HS-5 (cell line): ENCODE results near the gene TOLLIP.
"Not testable (repeated sequence)": the region's sequence is repeated elsewhere in the genome, so short reads cannot be mapped to it uniquely, and the experiment has no call there.

ENCODE experiments used
- DNase-seq: peaks from one replicate; pipeline ENCODE4 v3.0.0-alpha.2; 2012; ENCODE audit warnings: low read depth

TOLLIP gene

DNA sequence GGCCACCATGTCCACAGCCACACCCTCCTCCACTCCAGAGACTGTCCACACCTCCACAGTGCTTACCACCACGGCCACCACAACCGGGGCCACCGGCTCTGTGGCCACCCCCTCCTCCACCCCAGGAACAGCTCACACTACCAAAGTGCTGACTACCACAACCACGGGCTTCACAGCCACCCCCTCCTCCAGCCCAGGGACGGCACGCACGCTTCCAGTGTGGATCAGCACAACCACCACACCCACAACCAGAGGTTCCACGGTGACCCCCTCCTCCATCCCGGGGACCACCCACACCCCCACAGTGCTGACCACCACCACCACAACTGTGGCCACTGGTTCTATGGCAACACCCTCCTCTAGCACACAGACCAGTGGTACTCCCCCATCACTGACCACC, 64.9 kb downstream of the TOLLIP start:
- not testable (repeated sequence) for DNase-seq

DNA sequence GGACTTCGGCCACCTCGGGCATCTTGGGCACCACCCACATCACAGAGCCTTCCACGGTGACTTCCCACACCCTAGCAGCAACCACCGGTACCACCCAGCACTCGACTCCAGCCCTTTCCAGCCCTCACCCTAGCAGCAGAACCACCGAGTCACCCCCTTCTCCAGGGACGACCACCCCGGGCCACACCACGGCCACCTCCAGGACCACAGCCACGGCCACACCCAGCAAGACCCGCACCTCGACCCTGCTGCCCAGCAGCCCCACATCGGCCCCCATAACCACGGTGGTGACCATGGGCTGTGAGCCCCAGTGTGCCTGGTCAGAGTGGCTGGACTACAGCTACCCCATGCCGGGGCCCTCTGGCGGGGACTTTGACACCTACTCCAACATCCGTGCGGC, 65.9 kb downstream of the TOLLIP start:
- DNase-seq, result not testable (repeated sequence)

DNA sequence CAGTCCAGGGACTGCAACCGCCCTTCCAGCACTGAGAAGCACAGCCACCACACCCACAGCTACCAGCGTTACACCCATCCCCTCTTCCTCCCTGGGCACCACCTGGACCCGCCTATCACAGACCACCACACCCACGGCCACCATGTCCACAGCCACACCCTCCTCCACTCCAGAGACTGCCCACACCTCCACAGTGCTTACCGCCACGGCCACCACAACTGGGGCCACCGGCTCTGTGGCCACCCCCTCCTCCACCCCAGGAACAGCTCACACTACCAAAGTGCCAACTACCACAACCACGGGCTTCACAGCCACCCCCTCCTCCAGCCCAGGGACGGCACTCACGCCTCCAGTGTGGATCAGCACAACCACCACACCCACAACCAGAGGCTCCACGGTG, 66.7 kb downstream of the TOLLIP start:
- DNase-seq, result not testable (repeated sequence)

DNA sequence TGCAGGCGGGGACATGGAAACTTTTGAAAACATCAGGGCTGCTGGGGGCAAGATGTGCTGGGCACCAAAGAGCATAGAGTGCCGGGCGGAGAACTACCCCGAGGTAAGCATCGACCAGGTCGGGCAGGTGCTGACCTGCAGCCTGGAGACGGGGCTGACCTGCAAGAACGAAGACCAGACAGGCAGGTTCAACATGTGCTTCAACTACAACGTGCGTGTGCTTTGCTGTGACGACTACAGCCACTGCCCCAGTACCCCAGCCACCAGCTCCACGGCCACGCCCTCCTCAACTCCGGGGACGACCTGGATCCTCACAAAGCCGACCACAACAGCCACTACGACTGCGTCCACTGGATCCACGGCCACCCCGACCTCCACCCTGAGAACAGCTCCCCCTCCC, 67.1 kb downstream of the TOLLIP start:
- DNase-seq, result no peak

DNA sequence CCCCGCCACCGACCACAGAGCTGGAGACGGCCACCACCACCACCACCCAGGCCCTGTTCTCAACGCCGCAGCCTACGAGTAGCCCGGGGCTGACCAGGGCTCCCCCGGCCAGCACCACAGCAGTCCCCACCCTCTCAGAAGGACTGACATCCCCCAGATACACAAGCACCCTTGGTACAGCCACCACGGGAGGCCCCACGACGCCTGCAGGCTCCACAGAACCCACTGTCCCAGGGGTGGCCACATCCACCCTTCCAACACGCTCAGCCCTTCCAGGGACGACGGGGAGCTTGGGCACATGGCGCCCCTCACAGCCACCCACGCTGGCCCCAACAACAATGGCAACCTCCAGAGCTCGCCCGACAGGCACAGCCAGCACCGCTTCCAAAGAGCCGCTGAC, 67.7 kb downstream of the TOLLIP start:
- no peak for DNase-seq

DNA sequence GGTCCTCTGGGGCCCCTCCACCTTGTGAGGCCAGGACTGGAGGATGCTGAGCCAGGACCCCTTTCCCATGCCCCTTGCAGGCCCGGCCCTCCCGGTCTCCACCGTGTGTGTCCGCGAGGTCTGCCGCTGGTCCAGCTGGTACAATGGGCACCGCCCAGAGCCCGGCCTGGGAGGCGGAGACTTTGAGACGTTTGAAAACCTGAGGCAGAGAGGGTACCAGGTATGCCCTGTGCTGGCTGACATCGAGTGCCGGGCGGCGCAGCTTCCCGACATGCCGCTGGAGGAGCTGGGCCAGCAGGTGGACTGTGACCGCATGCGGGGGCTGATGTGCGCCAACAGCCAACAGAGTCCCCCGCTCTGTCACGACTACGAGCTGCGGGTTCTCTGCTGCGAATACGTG, 68.7 kb downstream of the TOLLIP start:
- DNase-seq, result no peak

DNA sequence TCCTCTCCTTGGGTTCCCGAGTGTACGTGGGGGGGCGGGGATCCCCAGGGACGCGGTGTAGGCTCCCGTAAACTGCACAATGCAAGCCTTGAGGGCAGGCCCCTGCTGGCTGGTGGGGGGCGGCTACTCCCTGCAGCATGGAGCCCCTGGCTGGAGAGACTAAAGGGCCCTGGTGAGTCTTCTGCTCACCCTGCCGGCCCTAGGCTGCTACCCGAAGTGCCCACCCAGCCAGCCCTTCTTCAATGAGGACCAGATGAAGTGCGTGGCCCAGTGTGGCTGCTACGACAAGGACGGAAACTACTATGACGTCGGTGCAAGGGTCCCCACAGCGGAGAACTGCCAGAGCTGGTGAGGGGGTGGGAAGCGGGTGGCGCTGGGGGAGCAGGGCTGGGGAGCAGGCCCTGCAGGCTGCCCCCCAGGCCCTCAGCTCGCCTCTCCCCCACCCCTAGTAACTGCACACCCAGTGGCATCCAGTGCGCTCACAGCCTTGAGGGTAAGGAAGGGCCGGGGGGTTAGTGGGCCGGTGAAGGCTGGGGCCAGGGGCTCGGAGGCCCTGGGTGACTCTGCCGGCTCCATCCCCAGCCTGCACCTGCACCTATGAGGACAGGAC, 69.7 kb downstream of the TOLLIP start:
- no peak for DNase-seq

DNA sequence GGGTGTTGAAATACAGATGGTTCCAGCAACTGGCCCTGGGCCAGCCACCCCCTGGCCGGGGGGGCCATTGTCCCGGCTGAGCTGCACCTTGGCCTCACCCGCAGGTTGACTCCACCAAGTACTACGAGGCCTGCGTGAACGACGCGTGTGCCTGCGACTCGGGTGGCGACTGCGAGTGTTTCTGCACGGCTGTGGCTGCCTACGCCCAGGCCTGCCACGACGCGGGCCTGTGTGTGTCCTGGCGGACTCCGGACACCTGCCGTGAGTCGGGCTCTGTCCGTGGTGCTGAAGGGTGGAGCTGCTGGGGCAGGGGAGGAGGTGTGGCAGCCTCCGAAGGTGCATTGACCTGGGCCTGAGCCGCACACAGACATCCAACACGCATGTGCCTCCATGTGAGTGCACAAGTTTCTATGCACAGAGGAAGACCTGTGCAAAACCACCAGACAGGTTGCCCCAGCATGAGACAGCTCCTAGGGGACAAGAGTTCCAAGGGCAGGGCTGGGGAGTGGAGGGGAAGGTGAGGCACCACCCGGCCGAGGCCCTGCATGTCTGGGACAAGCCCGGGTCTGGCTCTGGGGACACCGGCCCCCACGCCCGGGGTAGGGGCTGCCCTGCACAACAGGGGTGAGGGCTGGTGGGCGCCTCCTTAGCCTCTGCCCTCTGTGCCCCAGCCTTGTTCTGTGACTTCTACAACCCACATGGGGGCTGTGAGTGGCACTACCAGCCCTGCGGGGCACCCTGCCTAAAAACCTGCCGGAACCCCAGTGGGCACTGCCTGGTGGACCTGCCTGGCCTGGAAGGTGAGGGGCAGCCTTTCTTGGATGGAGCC, 70.5 kb downstream of the TOLLIP start:
- DNase-seq, result no peak

DNA sequence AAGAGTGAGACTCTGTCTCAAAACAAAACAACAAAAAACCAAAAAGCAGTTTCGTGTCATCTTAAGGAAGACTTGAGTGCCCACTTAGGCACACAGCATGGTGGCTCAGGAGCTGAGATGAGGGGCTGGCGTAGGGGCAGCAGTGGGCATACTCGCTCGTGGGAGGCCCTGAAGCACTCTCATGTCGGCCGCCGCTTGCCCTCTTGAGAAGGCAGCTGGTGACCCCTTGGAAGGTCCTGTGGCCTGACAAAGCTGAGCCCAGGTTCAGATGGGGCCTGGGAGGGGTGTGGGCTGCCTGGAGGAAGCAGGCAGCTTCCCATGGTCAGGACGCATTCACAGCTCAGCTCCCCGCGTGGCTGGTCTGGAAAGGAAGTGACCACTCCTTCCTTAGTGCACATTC, 71.6 kb downstream of the TOLLIP start:
- DNase-seq, result no peak

DNA sequence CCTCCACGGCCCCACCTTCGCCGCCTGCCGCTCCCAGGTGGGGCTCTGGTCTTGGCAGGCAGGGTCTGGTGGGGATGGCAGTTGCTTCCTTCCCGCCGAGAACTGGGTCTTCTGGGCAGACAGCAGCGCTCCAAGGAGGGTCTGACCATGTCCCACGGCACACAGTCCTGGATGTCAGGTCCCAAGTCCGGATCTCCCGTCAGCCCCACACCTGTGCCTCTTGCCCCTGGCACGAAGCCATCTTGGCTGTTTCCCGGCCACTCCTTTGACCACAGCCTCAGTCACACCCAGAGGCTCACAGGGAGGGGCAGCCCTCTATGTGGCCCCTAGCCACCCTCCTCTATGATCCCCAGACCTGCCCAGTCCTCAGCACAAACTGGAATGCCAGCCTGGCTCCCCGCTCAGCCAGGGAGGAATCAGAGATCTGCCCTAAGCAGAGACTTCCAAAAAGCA, 72.3 kb downstream of the TOLLIP start:
- no peak for DNase-seq

DNA sequence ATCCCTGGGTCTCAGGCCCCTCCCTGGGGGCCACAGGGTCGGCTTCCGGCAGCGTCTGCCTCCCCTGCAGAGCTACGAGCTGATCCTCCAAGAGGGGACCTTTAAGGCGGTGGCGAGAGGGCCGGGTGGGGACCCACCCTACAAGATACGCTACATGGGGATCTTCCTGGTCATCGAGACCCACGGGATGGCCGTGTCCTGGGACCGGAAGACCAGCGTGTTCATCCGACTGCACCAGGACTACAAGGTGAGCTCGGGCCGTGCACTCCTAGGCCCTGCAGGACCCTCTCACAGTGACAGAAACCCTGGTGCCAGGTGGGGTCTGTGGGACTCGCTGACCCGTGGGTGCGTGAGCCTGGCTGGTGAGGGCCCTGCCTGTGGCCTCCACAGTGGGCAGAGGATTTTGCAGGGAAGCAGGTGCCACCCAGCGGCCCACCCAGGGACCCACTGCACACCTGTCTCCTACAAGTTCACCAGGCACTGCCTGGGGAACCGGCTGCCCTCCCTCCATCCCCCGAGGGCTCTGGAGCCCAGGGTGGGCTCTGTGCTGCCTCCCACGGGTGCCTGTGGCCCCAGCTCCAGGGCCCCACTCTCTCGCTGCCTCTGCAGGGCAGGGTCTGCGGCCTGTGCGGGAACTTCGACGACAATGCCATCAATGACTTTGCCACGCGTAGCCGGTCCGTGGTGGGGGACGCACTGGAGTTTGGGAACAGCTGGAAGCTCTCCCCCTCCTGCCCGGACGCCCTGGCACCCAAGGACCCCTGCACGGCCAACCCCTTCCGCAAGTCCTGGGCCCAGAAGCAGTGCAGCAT, 72.9 kb downstream of the TOLLIP start:
- no peak for DNase-seq

DNA sequence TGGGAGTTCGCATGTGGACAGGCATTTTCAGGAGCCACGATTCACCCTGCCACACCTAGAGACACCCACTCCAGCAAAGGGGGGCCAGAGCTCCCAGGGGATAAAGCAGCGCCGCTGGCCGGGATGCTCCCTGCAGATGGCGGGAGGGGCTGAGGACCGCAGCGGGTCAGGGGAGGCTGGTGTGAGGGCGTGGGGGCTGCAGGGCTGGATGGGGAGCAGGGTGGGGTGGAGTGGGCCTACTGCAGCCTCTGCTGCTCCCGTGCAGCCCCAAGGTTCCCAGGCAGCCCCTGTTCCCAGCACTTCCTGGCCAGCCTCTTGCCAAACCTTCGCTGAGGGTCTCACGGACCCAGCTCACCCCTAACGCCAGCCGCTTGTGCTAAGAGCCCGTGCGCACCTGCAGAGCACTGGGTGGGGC, 73.5 kb downstream of the TOLLIP start:
- no peak for DNase-seq

DNA sequence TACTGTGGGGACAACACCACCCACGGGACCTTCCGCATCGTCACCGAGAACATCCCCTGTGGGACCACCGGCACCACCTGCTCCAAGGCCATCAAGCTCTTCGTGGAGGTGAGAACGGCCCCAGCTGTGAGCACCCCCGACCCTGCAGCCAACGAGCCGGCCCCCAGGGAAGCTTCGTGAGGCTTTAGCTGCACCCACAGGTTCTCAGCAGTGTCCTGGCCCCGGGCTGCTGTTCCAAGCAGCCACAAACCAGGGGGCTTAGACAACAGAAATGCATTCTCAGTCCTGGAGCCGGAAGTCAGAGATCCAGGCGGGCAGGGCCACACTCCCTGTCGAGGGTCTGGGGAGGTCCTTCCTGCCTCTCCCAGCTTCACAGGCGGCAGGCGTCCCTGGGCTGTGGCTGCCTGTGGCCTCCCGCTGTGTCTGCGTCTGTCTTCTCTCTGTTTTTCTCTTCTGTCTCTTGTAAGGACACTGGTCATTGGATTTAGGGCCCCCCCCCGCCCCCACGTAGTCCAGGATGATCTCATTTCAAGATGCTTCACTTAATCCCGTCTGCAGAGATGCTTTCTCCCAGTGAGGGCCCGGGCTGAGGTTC, 74.0 kb downstream of the TOLLIP start:
- DNase-seq, result no peak

DNA sequence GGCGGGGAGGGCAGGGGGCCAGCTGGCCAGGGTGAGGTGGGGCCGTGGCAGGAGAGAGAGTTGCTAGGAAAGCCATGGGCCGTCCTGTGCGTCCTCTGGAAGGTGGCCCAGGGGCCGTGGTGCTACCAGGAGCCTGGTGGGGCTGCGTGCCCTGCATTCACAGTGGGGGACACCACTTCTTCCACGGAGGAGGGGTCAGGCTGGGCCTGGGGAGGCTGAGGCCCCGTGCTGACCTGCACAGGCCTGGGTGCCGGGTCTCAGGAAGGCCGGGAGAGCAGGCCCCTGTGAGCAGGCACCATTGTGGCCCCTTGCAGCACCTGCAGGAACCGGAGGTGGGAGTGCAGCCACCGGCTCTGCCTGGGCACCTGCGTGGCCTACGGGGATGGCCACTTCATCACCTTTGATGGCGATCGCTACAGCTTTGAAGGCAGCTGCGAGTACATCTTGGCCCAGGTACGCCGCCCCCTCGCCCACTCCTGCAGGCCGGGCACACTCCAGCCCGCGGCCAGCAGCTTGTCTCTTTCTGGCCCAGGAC, 74.6 kb downstream of the TOLLIP start:
- DNase-seq, result no peak

DNA sequence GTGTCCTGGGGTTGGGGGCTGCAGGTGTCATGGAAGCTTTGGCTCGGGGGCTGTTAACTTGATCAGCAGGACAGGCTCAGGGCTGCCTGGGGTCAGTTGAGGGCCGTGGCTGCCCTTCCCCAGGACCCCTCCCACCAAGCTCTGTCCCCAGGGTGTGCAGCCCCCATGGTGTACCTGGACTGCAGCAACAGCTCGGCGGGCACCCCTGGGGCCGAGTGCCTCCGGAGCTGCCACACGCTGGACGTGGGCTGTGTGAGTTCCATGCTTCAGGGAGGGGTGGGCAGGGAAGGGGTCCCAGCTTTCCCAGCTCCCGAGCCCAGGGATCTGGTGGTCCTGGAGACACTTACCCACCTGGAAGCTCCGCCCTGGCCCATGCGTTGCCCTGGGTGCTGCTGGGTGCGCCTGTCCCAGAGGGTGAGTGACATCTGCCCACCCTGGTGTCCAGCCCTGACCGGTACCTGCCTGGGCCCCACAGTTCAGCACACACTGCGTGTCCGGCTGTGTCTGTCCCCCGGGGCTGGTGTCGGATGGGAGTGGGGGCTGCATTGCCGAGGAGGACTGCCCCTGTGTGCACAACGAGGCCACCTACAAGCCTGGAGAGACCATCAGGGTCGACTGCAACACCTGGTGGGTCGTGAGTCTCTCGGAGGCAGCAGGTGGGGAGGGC, 75.2 kb downstream of the TOLLIP start:
- no peak for DNase-seq

DNA sequence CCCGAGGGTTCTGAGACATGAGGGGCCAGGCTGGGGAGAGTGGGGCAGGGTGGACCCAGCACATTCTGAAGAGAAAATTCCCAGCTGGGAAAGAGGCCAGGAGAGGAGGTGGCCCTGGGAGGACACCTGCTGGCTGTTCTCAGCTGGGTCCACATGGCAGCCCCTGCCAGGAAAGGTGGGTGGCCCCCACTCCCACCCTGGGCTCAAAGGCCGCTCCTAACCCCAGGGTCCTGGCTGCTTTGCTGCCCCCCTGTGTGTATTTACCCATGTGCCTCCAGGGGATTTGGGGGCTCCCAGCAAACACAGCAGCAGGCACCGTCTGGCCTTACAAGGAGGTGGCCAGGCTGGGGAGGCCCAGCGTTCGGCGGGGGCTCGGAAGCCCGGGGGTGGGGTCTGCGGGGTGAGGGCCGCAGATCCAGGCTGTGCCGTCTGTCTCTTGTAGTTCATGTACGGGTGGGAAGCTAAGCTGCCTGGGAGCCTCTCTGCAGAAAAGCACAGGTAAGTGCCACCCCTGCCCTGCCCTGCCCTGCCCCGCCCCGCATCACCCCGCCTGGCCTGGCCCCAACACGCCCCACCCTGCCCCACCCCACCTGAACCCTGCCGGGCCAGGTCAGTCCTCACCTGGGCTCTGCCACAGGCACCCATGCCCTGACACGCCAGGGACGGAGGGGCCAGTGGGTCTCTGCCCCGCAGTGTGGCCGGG, 75.9 kb downstream of the TOLLIP start:
- DNase-seq, result no peak

DNA sequence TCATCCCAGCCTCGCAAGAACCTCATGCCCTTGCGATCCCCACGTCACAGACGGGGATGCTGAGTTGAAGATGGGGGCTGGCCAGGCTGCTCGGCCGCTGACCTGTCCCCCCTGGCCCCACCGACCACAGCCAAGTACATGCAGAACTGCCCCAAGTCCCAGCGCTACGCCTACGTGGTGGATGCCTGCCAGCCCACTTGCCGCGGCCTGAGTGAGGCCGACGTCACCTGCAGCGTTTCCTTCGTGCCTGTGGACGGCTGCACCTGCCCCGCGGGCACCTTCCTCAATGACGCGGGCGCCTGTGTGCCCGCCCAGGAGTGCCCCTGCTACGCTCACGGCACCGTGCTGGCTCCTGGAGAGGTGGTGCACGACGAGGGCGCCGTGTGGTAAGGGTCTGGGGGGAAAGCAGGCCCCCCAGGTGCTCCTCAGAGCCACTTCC, 76.5 kb downstream of the TOLLIP start:
- no peak for DNase-seq

DNA sequence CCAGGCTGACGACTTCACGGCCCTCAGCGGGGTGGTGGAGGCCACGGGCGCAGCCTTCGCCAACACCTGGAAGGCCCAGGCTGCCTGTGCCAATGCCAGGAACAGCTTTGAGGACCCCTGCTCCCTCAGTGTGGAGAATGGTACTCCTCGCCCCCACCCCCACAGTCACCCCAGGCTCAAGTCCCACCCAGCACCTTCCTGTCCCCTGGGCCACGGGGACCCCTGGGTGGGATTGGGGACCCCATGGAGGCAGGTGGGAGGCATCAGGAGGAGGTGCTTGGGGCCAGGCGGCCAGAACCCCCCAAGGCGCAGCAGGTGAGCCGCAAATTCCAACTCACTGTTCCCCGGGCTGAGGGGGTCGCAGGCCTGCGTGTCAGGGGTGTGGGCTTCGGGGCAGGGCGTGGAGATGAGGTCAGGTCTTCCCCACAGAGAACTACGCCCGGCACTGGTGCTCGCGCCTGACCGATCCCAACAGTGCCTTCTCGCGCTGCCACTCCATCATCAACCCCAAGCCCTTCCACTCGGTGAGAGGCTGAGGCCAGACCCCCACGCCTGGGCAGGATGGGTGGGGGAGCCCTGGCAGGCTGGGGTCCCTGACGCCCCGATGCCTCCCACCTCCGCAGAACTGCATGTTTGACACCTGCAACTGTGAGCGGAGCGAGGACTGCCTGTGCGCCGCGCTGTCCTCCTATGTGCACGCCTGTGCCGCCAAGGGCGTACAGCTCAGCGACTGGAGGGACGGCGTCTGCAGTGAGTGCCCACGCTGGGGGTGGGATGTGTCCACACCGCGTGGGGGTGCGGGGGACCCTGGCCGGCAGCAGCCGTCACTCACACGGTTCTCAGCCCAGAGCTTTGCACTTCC, 77.2 kb downstream of the TOLLIP start:
- DNase-seq, result no peak

DNA sequence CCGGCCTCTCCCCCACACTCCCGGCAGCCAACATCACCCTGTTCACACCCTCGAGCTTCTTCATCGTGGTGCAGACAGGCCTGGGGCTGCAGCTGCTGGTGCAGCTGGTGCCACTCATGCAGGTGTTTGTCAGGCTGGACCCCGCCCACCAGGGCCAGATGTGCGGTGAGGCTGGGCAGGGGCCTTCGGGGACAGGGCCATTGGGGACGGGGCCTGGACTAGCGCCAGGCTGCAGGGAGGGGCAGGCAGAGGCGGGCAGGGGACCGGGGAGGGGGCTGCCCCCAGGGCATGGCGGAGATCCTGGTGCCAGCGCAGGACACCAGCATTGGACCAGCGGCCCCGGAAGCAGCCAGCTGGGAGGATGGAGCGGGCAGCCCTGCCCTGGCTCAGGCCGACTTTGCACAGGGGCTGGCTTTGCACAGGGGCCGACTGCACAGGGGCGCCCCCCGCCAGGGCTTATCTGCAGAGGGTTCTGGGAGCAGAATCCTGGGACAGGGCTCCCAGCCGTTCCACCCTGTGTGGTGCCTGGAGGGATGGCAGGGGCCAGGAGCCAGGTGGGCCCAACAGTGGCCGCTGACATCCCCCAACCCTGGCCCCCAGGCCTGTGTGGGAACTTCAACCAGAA, 77.9 kb downstream of the TOLLIP start:
- DNase-seq, result no peak
